Trophoblast cell (in vitro differentiated cells and primary cell): Measurements from ENCODE around the gene SYTL2.
A peak's percentile ranks its signal among the peaks of the same experiment; 100 is the strongest.

Experiments
- DNase-seq, 2 donors: peaks; one replicate each; pipeline ENCODE4 v3.0.0-alpha.2; 2016
- H2AFZ ChIP-seq: 2 replicates; pipeline ENCODE4 v1.6.1; 2013; ENCODE audit warnings: low read length, moderate library complexity, mild to moderate bottlenecking; ENCODE audit not compliant: insufficient read depth, poor library complexity
- H2AK5ac ChIP-seq: 2 replicates; pipeline ENCODE4 v1.6.1; 2013; ENCODE audit warnings: mild to moderate bottlenecking, low read length
- H2BK120ac ChIP-seq: 2 replicates; pipeline ENCODE4 v1.6.1; 2013; ENCODE audit warnings: low read length, mild to moderate bottlenecking, moderate library complexity; ENCODE audit not compliant: insufficient read depth, poor library complexity
- H2BK12ac ChIP-seq: 2 replicates; pipeline ENCODE4 v1.6.1; 2013; ENCODE audit warnings: mild to moderate bottlenecking, low read length, moderate library complexity
- H2BK5ac ChIP-seq: 2 replicates; pipeline ENCODE4 v1.6.1; 2013; ENCODE audit warnings: low read length, low read depth, moderate library complexity, mild to moderate bottlenecking; ENCODE audit not compliant: poor library complexity
- H3K14ac ChIP-seq: 2 replicates; pipeline ENCODE4 v1.6.1; 2013; ENCODE audit warnings: mild to moderate bottlenecking, low read length
- H3K18ac ChIP-seq: 2 replicates; pipeline ENCODE4 v1.6.1; 2013; ENCODE audit warnings: mild to moderate bottlenecking, low read length
- H3K23ac ChIP-seq: 2 replicates; pipeline ENCODE4 v1.6.1; 2013; ENCODE audit warnings: low read length
- H3K27ac ChIP-seq: 2 replicates; pipeline ENCODE4 v1.5.1; 2013; ENCODE audit warnings: low read depth, mild to moderate bottlenecking, inconsistent platforms, low read length, moderate library complexity
- H3K27me3 ChIP-seq: 2 replicates; pipeline ENCODE4 v1.6.1; 2013; ENCODE audit warnings: inconsistent platforms, mild to moderate bottlenecking, low read length, moderate library complexity; ENCODE audit not compliant: insufficient read depth
- H3K36me3 ChIP-seq, 2 experiments: 1 replicate in 1 of 2; 2 replicates in 1 of 2; pipeline ENCODE4 v1.6.1; 2013; ENCODE audit warnings: low read length in 2 of 2, mild to moderate bottlenecking in 2 of 2, moderate library complexity in 1 of 2; ENCODE audit not compliant: insufficient read depth in 2 of 2, control insufficient read depth in 1 of 2
- H3K4ac ChIP-seq: 2 replicates; pipeline ENCODE4 v1.6.1; 2013; ENCODE audit warnings: low read depth, mild to moderate bottlenecking, low read length, moderate library complexity
- H3K4me1 ChIP-seq, 2 experiments: 1 replicate in 1 of 2; 2 replicates in 1 of 2; pipeline ENCODE4 v1.6.1; 2013; ENCODE audit warnings: low read length in 2 of 2, mild to moderate bottlenecking in 2 of 2, moderate library complexity in 1 of 2; ENCODE audit not compliant: insufficient read depth in 2 of 2, control insufficient read depth in 1 of 2
- H3K4me2 ChIP-seq: 2 replicates; pipeline ENCODE4 v1.6.1; 2013; ENCODE audit warnings: inconsistent platforms, mild to moderate bottlenecking, low read length, moderate library complexity
- H3K4me3 ChIP-seq: 2 replicates; pipeline ENCODE4 v1.5.1; 2013; ENCODE audit warnings: mild to moderate bottlenecking, low read depth, low read length, inconsistent platforms
- H3K79me1 ChIP-seq: one replicate; pipeline ENCODE4 v1.6.1; 2013; ENCODE audit warnings: low read length
- H3K79me2 ChIP-seq: 2 replicates; pipeline ENCODE4 v1.6.1; 2013; ENCODE audit warnings: low read length, mild to moderate bottlenecking; ENCODE audit not compliant: control insufficient read depth, insufficient read depth, poor library complexity
- H3K9ac ChIP-seq: 2 replicates; pipeline ENCODE4 v1.6.1; 2013; ENCODE audit warnings: mild to moderate bottlenecking, low read length
- H3K9me3 ChIP-seq: 2 replicates; pipeline ENCODE4 v1.6.1; 2013; ENCODE audit warnings: low read depth, mild to moderate bottlenecking, control low read depth, inconsistent platforms, low read length; ENCODE audit not compliant: insufficient read depth
- H4K12ac ChIP-seq: 2 replicates; pipeline ENCODE4 v1.6.1; 2013; ENCODE audit warnings: low read depth, mild to moderate bottlenecking, low read length, moderate library complexity
- H4K8ac ChIP-seq: 2 replicates; pipeline ENCODE4 v1.6.1; 2013; ENCODE audit warnings: low read depth, mild to moderate bottlenecking, low read length, moderate library complexity
- H4K91ac ChIP-seq: one replicate; pipeline ENCODE4 v1.6.1; 2013; ENCODE audit warnings: low read depth, mild to moderate bottlenecking, low read length, moderate library complexity
- WGBS: extraction: QIAGEN DNeasy Blood & Tissue Kit; methylation state at CpG from one replicate; pipeline ENCODE4 v1.1.7; 2013; ENCODE audit warnings: missing lambda C conversion rate; ENCODE audit not compliant: insufficient read length, insufficient coverage; ENCODE audit errors: extremely low coverage; 5-methylcytosine and 5-hydroxymethylcytosine counted together

SYTL2 gene

DNA sequence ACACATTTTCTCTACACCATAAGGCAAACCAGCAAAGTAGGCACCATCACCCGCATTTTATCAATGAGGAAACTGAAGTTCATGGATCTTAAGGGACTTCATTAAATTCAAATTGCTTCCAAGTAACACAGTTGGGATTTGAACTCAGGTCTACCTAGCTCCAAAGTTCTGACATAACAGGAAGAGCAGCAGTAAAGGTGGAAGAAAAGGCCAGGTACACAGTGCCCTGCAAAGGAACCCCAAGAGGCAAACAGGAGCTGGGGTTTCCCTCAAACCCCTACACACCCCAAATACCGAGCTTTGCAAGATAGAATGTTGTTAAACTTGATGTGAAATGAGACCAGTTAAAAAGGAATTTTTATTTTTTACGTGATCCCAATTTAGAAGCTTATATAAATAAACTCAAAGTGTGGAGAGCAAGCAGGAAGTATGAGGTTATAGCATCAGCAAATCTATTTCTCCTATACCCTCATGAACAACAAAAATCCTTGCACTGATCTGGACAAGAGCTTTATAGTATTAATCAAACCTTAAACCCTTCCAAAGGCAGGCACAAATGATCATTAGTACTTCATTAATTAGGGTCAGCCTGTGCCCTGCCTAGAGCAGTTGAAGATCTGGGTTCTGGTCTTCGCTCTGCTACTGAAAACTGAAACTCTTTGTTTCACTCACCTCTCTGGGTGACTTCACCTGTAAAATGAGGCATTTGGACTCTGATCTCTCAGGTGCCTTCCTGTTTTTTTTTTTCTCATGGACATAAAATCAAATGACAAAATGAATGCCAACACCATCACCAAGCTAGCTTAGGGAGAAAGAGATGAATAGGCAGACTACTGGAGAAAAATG, 36.5 kb downstream of the SYTL2 start:
- Histone ChIP-seq H3K27ac (no peak overlapping the region), H3K4me3 (no peak overlapping the region), H3K23ac (no peak overlapping the region), H3K36me3 (no peaks in the 10 kb centered on the region), H3K4me1 (peaks cover 2 to 9% of the 10 kb centered on the region in 2 experiments), H3K18ac (no peak overlapping the region), H4K91ac (no peak overlapping the region), H3K27me3 (no peaks in the 10 kb centered on the region), H4K12ac (no peak overlapping the region), H3K9ac (no peak overlapping the region), H4K8ac (no peak overlapping the region), H3K79me1 (no peaks in the 10 kb centered on the region), H2BK120ac (no peak overlapping the region), H3K4me2 (no peak overlapping the region), H3K4ac (no peak overlapping the region), H3K14ac (no peak overlapping the region), H3K9me3 (peaks cover 2% of the 10 kb centered on the region), H3K79me2 (no peaks in the 10 kb centered on the region), H2BK12ac (no peak overlapping the region), H2BK5ac (no peak overlapping the region), H2AFZ (no peak overlapping the region), H2AK5ac (no peak overlapping the region)
- WGBS = no CpG with 5 or more reads among the region's 4 CpGs
- no peak for DNase-seq

DNA sequence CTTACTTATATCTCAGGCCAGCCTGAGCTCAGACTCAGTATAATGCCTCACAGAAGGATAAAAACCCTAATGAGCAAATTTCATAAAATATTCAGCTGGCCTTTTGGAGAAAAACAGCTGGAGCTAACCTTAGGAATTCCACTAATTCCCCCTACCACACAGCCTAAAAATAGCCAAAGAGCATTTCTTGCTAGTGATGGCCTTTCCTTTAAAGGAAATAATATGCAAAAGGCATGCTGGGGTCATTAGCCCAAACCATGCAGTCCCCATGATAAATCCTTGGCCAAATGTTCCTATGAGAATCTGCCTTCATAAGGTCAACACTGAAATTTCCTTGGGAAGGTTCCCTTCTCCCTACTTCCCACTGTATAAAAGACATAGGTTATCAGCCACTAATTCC, 38.2 kb downstream of the SYTL2 start:
- H4K91ac ChIP-seq = no peak overlapping the region
- no peak overlapping the region for H3K14ac ChIP-seq
- no peak overlapping the region for H2BK5ac ChIP-seq
- H3K4me3 ChIP-seq = no peak overlapping the region
- no peak overlapping the region for H2AK5ac ChIP-seq
- no peaks in the 10 kb centered on the region for H3K79me2 ChIP-seq
- H3K18ac ChIP-seq = no peak overlapping the region
- H3K79me1 ChIP-seq = no peaks in the 10 kb centered on the region
- DNase-seq = no peak
- H3K36me3 ChIP-seq = no peaks in the 10 kb centered on the region
- H3K27me3 ChIP-seq = no peaks in the 10 kb centered on the region
- H3K4me1 ChIP-seq = peaks cover 2 to 9% of the 10 kb centered on the region in 2 experiments
- H2BK120ac ChIP-seq = no peak overlapping the region
- no peak overlapping the region for H3K27ac ChIP-seq
- no peak overlapping the region for H3K23ac ChIP-seq
- H2AFZ ChIP-seq = no peak overlapping the region
- H3K9ac ChIP-seq = no peak overlapping the region
- H3K4me2 ChIP-seq = no peak overlapping the region
- H4K8ac ChIP-seq = no peak overlapping the region
- H2BK12ac ChIP-seq = no peak overlapping the region
- H3K9me3 ChIP-seq = peaks cover 3% of the 10 kb centered on the region
- no peak overlapping the region for H3K4ac ChIP-seq
- H4K12ac ChIP-seq = no peak overlapping the region

DNA sequence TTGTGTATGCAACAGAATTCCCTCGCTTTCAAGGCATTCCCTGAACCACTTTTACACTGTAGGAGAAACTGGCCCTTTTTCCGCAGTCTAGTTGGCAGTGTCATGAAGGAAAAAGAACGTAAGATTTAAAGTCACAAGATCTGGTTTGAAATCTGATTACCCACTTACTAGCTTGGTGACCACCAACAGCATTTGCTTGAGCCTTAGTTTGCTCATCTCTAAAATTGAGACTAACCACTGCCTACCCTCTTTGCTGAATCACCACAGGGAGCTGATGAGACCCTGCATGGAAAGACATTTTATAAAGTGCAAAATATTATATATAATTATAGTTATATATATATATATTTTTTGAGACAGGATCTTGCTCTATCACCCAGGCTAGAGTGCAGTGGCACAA, 39.4 kb downstream of the SYTL2 start:
- Histone ChIP-seq H3K4me1 (peaks cover 0 to 5% of the 10 kb centered on the region in 2 experiments), H2BK12ac (no peak overlapping the region), H3K14ac (no peak overlapping the region), H3K18ac (no peak overlapping the region), H3K4me2 (no peak overlapping the region), H3K27ac (no peak overlapping the region), H3K9me3 (peaks cover 3% of the 10 kb centered on the region), H3K79me2 (no peaks in the 10 kb centered on the region), H3K9ac (no peak overlapping the region), H3K4me3 (no peak overlapping the region), H2AK5ac (no peak overlapping the region), H3K36me3 (no peaks in the 10 kb centered on the region), H3K23ac (no peak overlapping the region), H2BK5ac (no peak overlapping the region), H3K27me3 (no peaks in the 10 kb centered on the region), H4K91ac (no peak overlapping the region), H4K8ac (no peak overlapping the region), H3K4ac (no peak overlapping the region), H4K12ac (no peak overlapping the region), H2AFZ (no peak overlapping the region), H2BK120ac (no peak overlapping the region), H3K79me1 (no peaks in the 10 kb centered on the region)
- no CpG with 5 or more reads among the region's 3 CpGs for WGBS
- no peak for DNase-seq

DNA sequence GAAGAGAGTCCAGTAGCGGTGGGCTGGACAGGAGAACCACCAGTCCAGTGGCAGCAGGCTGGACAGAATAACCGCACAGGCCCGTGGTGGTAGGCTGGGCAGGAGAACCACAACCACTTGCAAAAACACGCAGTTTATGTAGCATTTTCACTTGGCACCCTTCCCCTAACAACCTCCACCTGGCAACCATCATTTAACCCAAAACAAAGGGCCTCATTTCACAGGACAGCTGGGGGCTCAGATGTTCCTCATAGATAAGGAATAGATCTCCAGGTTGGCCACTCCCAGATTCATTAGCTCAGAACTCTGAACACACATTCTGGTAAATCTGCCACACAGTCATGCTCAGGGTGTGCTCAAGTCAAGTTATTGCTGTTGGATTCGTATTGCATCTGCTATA, 41.2 kb downstream of the SYTL2 start:
- Histone ChIP-seq H2BK5ac (no peak overlapping the region), H3K9me3 (peaks cover 3% of the 10 kb centered on the region), H2BK120ac (no peak overlapping the region), H3K27ac (no peak overlapping the region), H3K36me3 (no peaks in the 10 kb centered on the region), H3K79me1 (no peaks in the 10 kb centered on the region), H4K12ac (no peak overlapping the region), H3K27me3 (no peaks in the 10 kb centered on the region), H3K4me3 (no peak overlapping the region), H3K14ac (no peak overlapping the region), H2BK12ac (no peak overlapping the region), H3K4ac (no peak overlapping the region), H3K4me2 (no peak overlapping the region), H4K8ac (no peak overlapping the region), H3K4me1 (peaks cover 0 to 5% of the 10 kb centered on the region in 2 experiments), H3K79me2 (no peaks in the 10 kb centered on the region), H3K23ac (no peak overlapping the region), H4K91ac (no peak overlapping the region), H3K9ac (no peak overlapping the region), H3K18ac (no peak overlapping the region), H2AK5ac (no peak overlapping the region), H2AFZ (no peak overlapping the region)
- DNase-seq = peak in 1 of 2 donors; percentile 42
- no CpG with 5 or more reads among the region's 5 CpGs for WGBS
